ENCODE results near the gene FMOD. TPM values are rescaled to one million over a fixed set of nuclear protein-coding genes. Genes with fewer than 3 reads are reported as not detected.

FMOD gene
- total RNA-seq, result 100 to 1,000 TPM in 2 of 4 donors, 10 to 100 TPM in 2; 50.6 to 179 (median 90.4) TPM

DNA sequence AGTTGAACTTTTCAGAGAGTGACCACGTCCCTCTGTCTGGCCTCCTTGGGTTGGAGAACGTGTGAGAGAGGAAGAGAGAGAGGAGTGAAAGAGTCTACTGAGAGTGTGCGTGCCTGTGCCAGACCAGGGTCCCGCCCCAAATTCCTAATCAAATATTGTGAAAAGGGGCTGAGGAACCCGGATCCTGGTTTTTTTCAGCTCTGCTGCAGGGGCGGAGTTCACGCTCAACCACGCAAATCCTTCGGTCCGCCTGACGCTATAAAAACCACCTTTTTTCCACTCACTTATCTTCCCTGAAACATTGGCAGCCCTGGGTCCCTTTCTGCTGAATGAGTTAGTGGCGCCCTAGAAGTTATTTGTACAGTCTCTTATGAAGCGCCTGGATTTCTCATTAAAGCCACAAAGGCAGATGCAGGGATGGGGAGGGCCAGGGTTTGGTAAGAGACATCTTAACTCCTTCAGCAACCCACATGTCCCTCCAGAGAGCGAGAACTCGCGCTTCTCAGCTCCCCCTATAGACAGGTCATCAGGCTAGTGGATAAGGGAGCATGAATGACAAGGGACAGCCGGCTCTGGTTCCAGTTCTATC, at the start of gene FMOD:
FMOD (minus strand) TSS at position 86 of the 589 bp plus-strand sequence. CDS start 2,852 bp downstream, outside the sequence.
- no peak for TF ChIP-seq CTCF (IDR thresholded peaks at IDR 0.05)
- ATAC-seq (ENCODE audit: low FRiP score) (peak; percentile 85), DNase-seq (ENCODE audit: low spot score) (no peak)

GRCh38 chr1:203396595-203397194, 45.8 kb upstream of the FMOD start:
- DNase-seq (ENCODE audit: low spot score) (no peak), ATAC-seq (ENCODE audit: low FRiP score) (no peak)
- no peak for TF ChIP-seq CTCF (IDR thresholded peaks at IDR 0.05)

- DNase-seq (ENCODE audit: low spot score), result no peak
- TF ChIP-seq CTCF (IDR thresholded peaks at IDR 0.05), result no peak
- no peak for ATAC-seq (ENCODE audit: low FRiP score)
Measured at GRCh38 chr1:203395751-203396150, 44.8 kb upstream of the FMOD start.

GRCh38 chr1:203390298-203390697, 39.4 kb upstream of the FMOD start:
- ATAC-seq (ENCODE audit: low FRiP score), result no peak
- DNase-seq (ENCODE audit: low spot score), result no peak
- TF ChIP-seq CTCF (IDR thresholded peaks at IDR 0.05), result no peak

DNA sequence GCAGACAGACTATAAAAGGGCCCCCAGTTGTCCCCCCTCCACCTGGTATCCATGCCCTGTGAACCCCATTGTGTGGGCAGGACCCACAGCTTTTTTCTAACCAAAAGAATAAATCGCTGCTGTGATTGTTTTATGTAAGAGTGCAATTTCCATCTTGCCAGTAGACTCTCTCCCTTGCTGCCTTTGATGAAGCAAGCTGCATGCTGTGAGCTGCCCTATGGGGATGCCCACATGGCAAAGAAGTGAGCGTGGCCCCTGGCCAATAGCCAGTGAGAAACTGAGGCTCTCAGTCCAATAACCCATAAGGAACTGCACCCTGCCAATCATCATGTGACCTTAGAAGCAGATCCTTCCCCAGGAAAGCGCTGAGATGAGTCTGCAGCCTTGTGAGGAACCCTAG, 37.8 kb upstream of the FMOD start:
- TF ChIP-seq CTCF (IDR thresholded peaks at IDR 0.05), result no peak
- DNase-seq (ENCODE audit: low spot score) (no peak), ATAC-seq (ENCODE audit: low FRiP score) (no peak)

- ATAC-seq (ENCODE audit: low FRiP score) (no peak), DNase-seq (ENCODE audit: low spot score) (no peak)
- no peak for TF ChIP-seq CTCF (IDR thresholded peaks at IDR 0.05)
Measured at GRCh38 chr1:203382026-203382425, 31.1 kb upstream of the FMOD start.

GRCh38 chr1:203381151-203381751, 30.3 kb upstream of the FMOD start:
- DNase-seq (ENCODE audit: low spot score) (no peak), ATAC-seq (ENCODE audit: low FRiP score) (no peak)
- TF ChIP-seq CTCF (IDR thresholded peaks at IDR 0.05), result no peak

Measured in omental fat pad (tissue), 4 donors.